Peyer's patch (tissue), 4 donors: ENCODE data around the gene CALHM4. TPM values are rescaled to one million over a fixed set of nuclear protein-coding genes. Genes with fewer than 3 reads are reported as not detected.

Experiments used
- DNase-seq, 3 donors: peaks; one replicate each; pipeline ENCODE4 v3.0.0-alpha.2; 2017 to 2019
- H3K27ac ChIP-seq, 4 donors: fragments of 200-600 bp; sonication (generic); one replicate each; pipeline ENCODE4 v1.5.1; 2016 to 2019
- H3K27me3 ChIP-seq, 2 donors: fragments of 200-600 bp; sonication (generic); one replicate each; pipeline ENCODE4 v1.5.1; 2019
- H3K36me3 ChIP-seq, 3 donors: fragments of 200-600 bp; sonication (generic); one replicate each; pipeline ENCODE4 v1.5.1; 2016 to 2019
- H3K4me1 ChIP-seq, 4 donors: fragments of 200-600 bp; sonication (generic); one replicate each; pipeline ENCODE4 v1.5.1; 2016 to 2019
- H3K4me3 ChIP-seq, 4 donors: fragments of 200-600 bp; sonication (generic); 1 replicate in 3 of 4; 2 replicates in 1 of 4; pipeline ENCODE4 v1.5.1; 2016 to 2019; ENCODE audit warnings: mild to moderate bottlenecking in 1 of 4
- H3K9me3 ChIP-seq, 4 donors: fragments of 200-600 bp; sonication (generic); one replicate each; pipeline ENCODE4 v1.5.1; 2016 to 2019; ENCODE audit warnings: mild to moderate bottlenecking in 1 of 4
- CTCF ChIP-seq, 6 experiments: fragments of 450-650 bp in 4 of 6; fragments of 200-600 bp in 2 of 6; sonication (generic) in 1 of 6; IDR thresholded peaks; one replicate each; pipeline ENCODE4 v1.5.1; 2017 to 2019; ENCODE audit warnings: antibody characterized with exemption in 6 of 6, mild to moderate bottlenecking in 3 of 6, moderate library complexity in 1 of 6
- POLR2A ChIP-seq, 2 donors: fragments of 450-650 bp; IDR thresholded peaks; one replicate each; pipeline ENCODE4 v1.5.1; 2017; ENCODE audit warnings: antibody characterized with exemption in 2 of 2, mild to moderate bottlenecking in 2 of 2, moderate library complexity in 2 of 2
- total RNA-seq, 4 donors: library from RNA; depleted of rRNA; stranded (reverse); fragments of >200 nt; gene quantifications; one replicate each; pipeline ENCODE4 v1.1.0, GENCODE V29; 2016

Gene CALHM4
- total RNA-seq, 4 donors from 2014 or later = not detected

- Histone ChIP-seq H3K4me3 (no peak overlapping the region), H3K27ac (no peak overlapping the region), H3K9me3 (no peaks in the 10 kb centered on the region), H3K27me3 (no peaks in the 10 kb centered on the region), H3K36me3 (no peaks in the 10 kb centered on the region), H3K4me1 (no peaks in the 10 kb centered on the region)
- DNase-seq = no peak
- TF ChIP-seq POLR2A (IDR thresholded peaks at IDR 0.05) = no peak
- TF ChIP-seq CTCF (IDR thresholded peaks at IDR 0.05) = no peak
Measured at GRCh38 chr6:116522896-116523295, 30.7 kb upstream of the CALHM4 start.

GRCh38 chr6:116524236-116524635, 29.3 kb upstream of the CALHM4 start:
- no peak for TF ChIP-seq CTCF (IDR thresholded peaks at IDR 0.05)
- TF ChIP-seq POLR2A (IDR thresholded peaks at IDR 0.05) = no peak
- no peaks in the 10 kb centered on the region for H3K36me3 ChIP-seq
- DNase-seq = no peak

GRCh38 chr6:116528133-116528532, 25.4 kb upstream of the CALHM4 start:
- Histone ChIP-seq H3K4me1 (no peaks in the 10 kb centered on the region), H3K4me3 (no peak overlapping the region), H3K27ac (no peak overlapping the region), H3K36me3 (no peaks in the 10 kb centered on the region), H3K27me3 (no peaks in the 10 kb centered on the region), H3K9me3 (no peaks in the 10 kb centered on the region)
- no peak for DNase-seq
- TF ChIP-seq CTCF (IDR thresholded peaks at IDR 0.05) = no peak
- TF ChIP-seq POLR2A (IDR thresholded peaks at IDR 0.05) = no peak

More at GRCh38 chr6:116524236-116524635, 29.3 kb upstream of the CALHM4 start:
- H3K4me1 ChIP-seq = no peaks in the 10 kb centered on the region
- H3K4me3 ChIP-seq = no peak overlapping the region
- no peaks in the 10 kb centered on the region for H3K27me3 ChIP-seq
- no peaks in the 10 kb centered on the region for H3K9me3 ChIP-seq
- no peak overlapping the region for H3K27ac ChIP-seq

GRCh38 chr6:116528780-116529179, 24.8 kb upstream of the CALHM4 start:
- Histone ChIP-seq H3K27ac (no peak overlapping the region), H3K9me3 (no peaks in the 10 kb centered on the region), H3K4me1 (no peaks in the 10 kb centered on the region), H3K4me3 (no peak overlapping the region), H3K27me3 (no peaks in the 10 kb centered on the region), H3K36me3 (no peaks in the 10 kb centered on the region)
- DNase-seq = no peak
- TF ChIP-seq POLR2A (IDR thresholded peaks at IDR 0.05) (no peak), CTCF (IDR thresholded peaks at IDR 0.05) (no peak)

GRCh38 chr6:116529466-116530290, 23.9 kb upstream of the CALHM4 start:
- no peak for DNase-seq
- Histone ChIP-seq H3K36me3 (no peaks in the 10 kb centered on the region), H3K4me3 (no peak overlapping the region)

More at GRCh38 chr6:116529466-116530290, 23.9 kb upstream of the CALHM4 start:
- Histone ChIP-seq H3K9me3 (no peaks in the 10 kb centered on the region), H3K27me3 (no peaks in the 10 kb centered on the region), H3K27ac (no peak overlapping the region), H3K4me1 (no peaks in the 10 kb centered on the region)
- no peak for TF ChIP-seq POLR2A (IDR thresholded peaks at IDR 0.05)
- no peak for TF ChIP-seq CTCF (IDR thresholded peaks at IDR 0.05)
